H1 (cell line): Measurements from ENCODE around the gene MYOC. TPM values are rescaled to one million over a fixed set of nuclear protein-coding genes. Genes with fewer than 3 reads are reported as not detected.

Source experiments
- ATF3 ChIP-seq: IDR thresholded peaks from 2 replicates; pipeline ENCODE4 v1.6.1; 2011; ENCODE audit warnings: low read depth, mild to moderate bottlenecking, low read length; ENCODE audit not compliant: insufficient read depth
- polyA plus RNA-seq, 7 experiments: library from polyadenylated mRNA; depleted of rRNA in 3 of 7; stranded (reverse) in 5 of 7; unstranded in 2 of 7; fragments of >200 nt in 5 of 7; fragments of 200-250 nt in 2 of 7; gene quantifications; 1 replicate in 5 of 7; 2 replicates in 1 of 7; 4 replicates in 1 of 7; pipeline versions ENCODE4 v1.2.1 to v1.2.3, GENCODE V29; 2011 to 2013; ENCODE audit warnings: missing spikeins in 2 of 7, mixed read lengths in 2 of 7
- total RNA-seq: library from RNA; stranded (reverse); fragmentation: NEBNext Ultra II Directional; extraction: Animal tissue kit (Norgen Biotek cat#: 25700); gene quantifications from 2 replicates; pipeline ENCODE4 v1.2.1, GENCODE V29; 2021

MYOC gene
- total and polyA plus RNA-seq, 2 of the 8 experiments (the other 6 are each of a cell fraction or from before 2014, with no cell fraction given): not detected

GRCh38 chr1:171597203-171597602 is 55.3 kb downstream of the MYOC start (continued):
- TF ChIP-seq ATF3: no peak
